ENCODE measurements around the gene SNX14. TPM values are rescaled to one million over a fixed set of nuclear protein-coding genes. Genes with fewer than 3 reads are reported as not detected.

The SNX14 gene
- total and polyA plus RNA-seq, 2 donors (not counting 3 experiments of a cell fraction or from before 2014, with no cell fraction given): 41.3 to 74.3 TPM

DNA sequence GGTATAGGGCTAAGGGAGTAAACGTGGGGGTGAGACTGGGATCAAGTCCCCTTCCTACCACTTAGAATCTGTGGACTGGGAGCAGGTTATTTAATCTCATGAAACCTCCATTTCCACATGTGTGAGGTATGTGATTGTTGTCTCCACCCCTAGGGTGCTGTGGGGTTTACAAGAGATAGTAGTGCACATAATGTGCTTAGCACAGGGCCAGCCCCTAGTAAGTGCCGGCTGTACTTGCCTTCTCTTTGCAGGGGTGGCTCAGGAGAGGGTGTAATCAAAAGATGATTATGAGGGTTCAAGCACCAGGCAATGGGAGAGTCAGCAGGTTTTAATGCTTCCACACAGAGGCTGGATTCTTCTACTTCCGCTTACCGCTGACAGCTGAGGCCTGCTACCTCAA is 136.9 kb downstream of the SNX14 start:
- H3K4me1 ChIP-seq (ENCODE audit: control insufficient read depth, extremely low read depth, insufficient read depth, low read length): peaks cover 63% of the 10 kb centered on the region

More for the DNA sequence above, 136.9 kb downstream of the SNX14 start:
- Histone ChIP-seq H3K27ac (ENCODE audit: insufficient read depth, low read depth, low read length) (no peak overlapping the region), H3K9me1 (replicated peaks; ENCODE audit: control insufficient read depth, extremely low read depth, insufficient read depth, low read length) (no peaks in the 10 kb centered on the region), H3K4me2 (ENCODE audit: insufficient read depth, low read length) (no peak overlapping the region), H3K9ac (replicated peaks; ENCODE audit: extremely low read depth, insufficient read depth, low read length) (no peak overlapping the region), H2AFZ (ENCODE audit: low read depth, low read length) (no peak overlapping the region), H3K27me3 (ENCODE audit: control insufficient read depth in 2 of 2, insufficient read depth in 2 of 2, low read length in 2 of 2) (no peaks in the 10 kb centered on the region), H3K4me3 (replicated peaks in 1 of 3; ENCODE audit: insufficient read depth in 1 of 3, low read depth in 1 of 3, low read length in 3 of 3) (no peak overlapping the region), H3K79me2 (ENCODE audit: control insufficient read depth, insufficient read depth, low read length) (peaks cover 58% of the 10 kb centered on the region), H3K9me3 (replicated peaks; ENCODE audit: control insufficient read depth, insufficient read depth, low read length) (no peaks in the 10 kb centered on the region), H3K36me3 (ENCODE audit: control insufficient read depth in 2 of 2, extremely low read depth in 1 of 2, insufficient read depth in 2 of 2, low read length in 2 of 2) (no peaks in the 10 kb centered on the region), H4K20me1 (replicated peaks; ENCODE audit: control insufficient read depth, extremely low read depth, insufficient read depth, low read length) (no peaks in the 10 kb centered on the region)
- ChIA-PET CTCF (interaction anchor here (2.8 to 22.7 kb wide), 2 partner anchors 22 to 52 kb away, joined by 18 to 541 read pairs; no protein-coding TSS in a partner anchor), POLR2A (interaction anchor here (0.9 kb wide), 1 partner anchor 8 kb away, joined by 3 read pairs; no protein-coding TSS in a partner anchor)
- intact Hi-C loops (cut with micrococcal nuclease): no loop called here
- no peak for TF ChIP-seq POLR2A (IDR thresholded peaks at IDR 0.05; ENCODE audit: low read depth, low read length)
- TF ChIP-seq, protein P1, sequence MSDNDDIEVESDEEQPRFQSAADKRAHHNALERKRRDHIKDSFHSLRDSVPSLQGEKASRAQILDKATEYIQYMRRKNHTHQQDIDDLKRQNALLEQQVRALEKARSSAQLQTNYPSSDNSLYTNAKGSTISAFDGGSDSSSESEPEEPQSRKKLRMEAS (IDR thresholded peaks at IDR 0.05; ENCODE audit: insufficient read depth, insufficient read length): no peak
- TF ChIP-seq JUN (IDR thresholded peaks at IDR 0.05; ENCODE audit: borderline replicate concordance, insufficient read depth, insufficient read length, low read depth): no peak
- TF ChIP-seq EZH2 (IDR thresholded peaks at IDR 0.05; ENCODE audit: borderline replicate concordance, low read depth, low read length, severe bottlenecking): no peak
- no peak for TF ChIP-seq GATA2 (IDR thresholded peaks at IDR 0.05; ENCODE audit: insufficient read depth, insufficient read length, low read depth, low read length)
- TF ChIP-seq, protein P2, sequence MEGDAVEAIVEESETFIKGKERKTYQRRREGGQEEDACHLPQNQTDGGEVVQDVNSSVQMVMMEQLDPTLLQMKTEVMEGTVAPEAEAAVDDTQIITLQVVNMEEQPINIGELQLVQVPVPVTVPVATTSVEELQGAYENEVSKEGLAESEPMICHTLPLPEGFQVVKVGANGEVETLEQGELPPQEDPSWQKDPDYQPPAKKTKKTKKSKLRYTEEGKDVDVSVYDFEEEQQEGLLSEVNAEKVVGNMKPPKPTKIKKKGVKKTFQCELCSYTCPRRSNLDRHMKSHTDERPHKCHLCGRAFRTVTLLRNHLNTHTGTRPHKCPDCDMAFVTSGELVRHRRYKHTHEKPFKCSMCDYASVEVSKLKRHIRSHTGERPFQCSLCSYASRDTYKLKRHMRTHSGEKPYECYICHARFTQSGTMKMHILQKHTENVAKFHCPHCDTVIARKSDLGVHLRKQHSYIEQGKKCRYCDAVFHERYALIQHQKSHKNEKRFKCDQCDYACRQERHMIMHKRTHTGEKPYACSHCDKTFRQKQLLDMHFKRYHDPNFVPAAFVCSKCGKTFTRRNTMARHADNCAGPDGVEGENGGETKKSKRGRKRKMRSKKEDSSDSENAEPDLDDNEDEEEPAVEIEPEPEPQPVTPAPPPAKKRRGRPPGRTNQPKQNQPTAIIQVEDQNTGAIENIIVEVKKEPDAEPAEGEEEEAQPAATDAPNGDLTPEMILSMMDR (IDR thresholded peaks at IDR 0.05; ENCODE audit: extremely low read depth in 1 of 2, insufficient read depth in 1 of 2, low read depth in 1 of 2, low read length in 2 of 2): no peak
- no peak for TF ChIP-seq FOS (IDR thresholded peaks at IDR 0.05; ENCODE audit: borderline replicate concordance, insufficient read depth, low read length)
- no peak for TF ChIP-seq POLR2AphosphoS5 (IDR thresholded peaks at IDR 0.05; ENCODE audit: insufficient read depth, low read depth, low read length)
- no peak for TF ChIP-seq MYC (IDR thresholded peaks at IDR 0.05; ENCODE audit: low read depth, low read length)
- no peak for FAIRE-seq
- no peak for DNase-seq (ENCODE audit: low read depth, low spot score)
- no TSS peak for BruUV-seq (replicated peaks)
- dilution Hi-C loops (cut with MboI; ENCODE audit: extremely low pct_ligation_motif_present, low sequenced_read_pairs): loop anchor here (25.0 kb wide), 1 partner anchor 94 kb away; no protein-coding TSS in a partner anchor

Other genes starting within 250 kb of the SNX14 start
- 48.2 and 115 TPM in 2 replicates for gene NT5E, start 143.8 kb downstream of the SNX14 start, total RNA-seq
- 59.3 and 110 TPM in 2 replicates for gene NT5E, start 143.8 kb downstream of the SNX14 start, polyA plus RNA-seq
- 150 and 155 TPM in 2 replicates for gene SYNCRIP, start 49.0 kb upstream of the SNX14 start, total RNA-seq
- gene SYNCRIP, start 49.0 kb upstream of the SNX14 start, polyA plus RNA-seq: 6.8 and 16.3 TPM in 2 replicates

Measured in endothelial cell of umbilical vein (primary cell).